GM18909 (cell line): ENCODE measurements around the gene PDSS1.
A peak's percentile ranks its signal among the peaks of the same experiment; 100 is the strongest.

Source experiments
- ATAC-seq: cut with Tn5 transposase; IDR thresholded peaks from one replicate; pipeline ENCODE4 v1.9.1; 2021; ENCODE audit warnings: mild to moderate bottlenecking; ENCODE audit not compliant: unreplicated experiment, poor library complexity

Gene PDSS1

DNA sequence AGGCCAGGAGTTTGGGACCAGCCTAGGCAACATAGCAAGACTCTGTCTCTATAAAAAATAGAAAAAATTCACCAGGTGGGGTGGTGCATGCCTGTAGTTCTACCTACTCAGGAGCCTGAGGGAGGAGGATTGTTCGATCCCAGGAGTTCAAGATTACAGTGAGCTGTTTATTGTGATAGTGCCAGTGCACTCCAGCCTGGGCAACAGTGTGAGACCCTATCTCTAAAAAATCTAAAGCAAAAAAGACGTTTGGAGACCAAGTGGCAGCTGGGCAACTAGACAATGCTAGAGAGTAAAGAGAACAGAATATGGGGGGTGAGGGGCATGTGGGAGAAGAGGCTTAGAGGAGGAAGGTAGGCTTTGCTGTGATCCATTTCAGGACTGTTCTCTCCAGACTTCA lies 1.4 kb downstream of the PDSS1 start:
- ATAC-seq = no peak

DNA sequence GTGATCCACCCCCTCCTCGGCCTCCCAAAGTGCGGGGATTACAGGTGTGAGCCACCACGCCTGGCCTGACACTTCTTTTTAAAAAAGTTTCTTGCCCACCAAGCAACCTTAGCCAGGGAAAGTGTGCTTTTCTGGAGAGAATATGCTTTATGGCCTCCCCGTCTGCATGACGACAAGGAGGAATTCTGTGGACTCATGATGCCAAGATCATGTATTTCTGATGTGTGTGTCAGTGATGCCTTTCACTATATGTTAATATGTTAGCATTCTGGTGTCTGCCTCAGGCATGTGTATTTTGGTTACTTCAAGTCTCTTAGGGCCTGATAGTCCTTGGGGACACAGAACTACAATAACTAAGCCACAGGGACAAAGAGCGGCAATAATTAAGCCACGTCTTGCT lies 2.1 kb downstream of the PDSS1 start:
- no peak for ATAC-seq

DNA sequence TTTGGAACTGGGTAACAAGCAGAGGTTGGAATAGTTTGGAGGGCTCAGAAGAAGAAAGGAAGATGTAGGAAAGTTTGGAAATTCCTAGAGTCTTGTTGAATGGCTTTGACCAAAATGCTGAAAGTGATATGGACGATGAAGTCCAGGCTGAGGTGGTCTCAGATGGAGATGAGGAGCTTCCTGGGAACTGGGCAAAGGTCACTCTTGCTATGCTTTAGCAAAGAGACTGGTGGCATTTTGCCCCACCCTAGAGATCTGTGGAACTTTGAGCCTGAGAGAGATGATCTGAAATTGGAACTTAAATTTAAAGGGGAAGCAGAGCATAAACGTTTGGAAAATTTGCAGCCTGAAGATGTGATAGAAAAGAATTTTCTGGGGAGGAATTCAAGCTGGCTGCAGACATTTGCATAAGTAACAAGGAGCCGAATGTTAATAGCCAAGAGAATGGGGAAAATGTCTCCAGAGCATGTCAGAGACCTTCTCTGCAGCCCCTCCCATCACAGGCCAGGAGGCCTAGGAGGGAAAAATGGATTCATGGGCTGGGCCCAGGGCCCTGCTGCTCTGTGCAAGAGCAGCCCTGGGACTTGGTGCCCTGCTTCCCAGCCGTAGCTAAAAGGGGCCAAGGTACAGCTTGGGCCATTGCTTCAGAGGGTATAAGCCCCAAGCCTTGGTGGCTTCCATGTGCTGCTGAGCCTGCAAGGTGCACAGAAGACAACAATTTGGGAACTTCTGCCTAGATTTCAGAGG lies 3.6 kb downstream of the PDSS1 start:
- ATAC-seq = no peak

DNA sequence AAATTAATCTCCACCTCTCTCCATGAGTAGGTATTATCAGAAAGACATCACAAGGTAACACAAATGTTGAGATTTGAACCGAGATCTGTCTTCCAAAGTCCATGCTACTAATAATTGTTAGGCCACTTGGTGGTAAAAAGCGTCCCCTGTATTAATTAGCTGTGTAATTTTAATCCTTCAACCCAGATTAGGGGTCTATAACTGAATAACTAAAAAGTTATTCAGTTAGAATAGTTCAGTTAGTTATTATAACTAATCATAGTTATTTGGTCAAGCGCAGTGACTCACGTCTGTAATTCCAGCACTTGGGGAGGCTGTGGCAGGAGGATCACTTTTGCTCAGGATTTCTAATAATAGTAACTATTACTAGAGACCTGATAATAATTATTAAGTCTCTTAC lies 5.6 kb downstream of the PDSS1 start:
- ATAC-seq = no peak

DNA sequence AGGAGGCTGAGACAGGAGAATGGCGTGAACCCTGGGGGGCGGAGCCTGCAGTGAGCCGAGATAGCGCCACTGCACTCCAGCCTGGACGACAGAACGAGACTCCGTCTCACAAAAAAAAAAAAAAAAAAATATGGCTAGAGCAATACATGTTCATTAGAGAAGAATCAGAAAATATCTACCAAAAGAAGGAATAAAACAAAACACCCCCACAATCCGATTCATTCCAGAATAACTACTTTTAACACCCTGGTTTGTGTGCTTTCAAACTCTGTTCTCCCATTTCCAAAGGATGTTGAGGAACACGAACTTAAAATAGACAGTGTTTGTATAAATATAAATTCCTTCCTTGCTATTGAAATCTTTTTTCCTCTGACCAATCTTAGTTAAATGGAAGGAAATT lies 6.5 kb downstream of the PDSS1 start:
- ATAC-seq = no peak

- no peak for ATAC-seq
Observed at GRCh38 chr10:26706206-26706605, 8.7 kb downstream of the PDSS1 start.

- no peak for ATAC-seq
Observed at GRCh38 chr10:26706936-26707335, 9.4 kb downstream of the PDSS1 start.

- no peak for ATAC-seq
Observed at GRCh38 chr10:26711324-26711723, 13.8 kb downstream of the PDSS1 start.

DNA sequence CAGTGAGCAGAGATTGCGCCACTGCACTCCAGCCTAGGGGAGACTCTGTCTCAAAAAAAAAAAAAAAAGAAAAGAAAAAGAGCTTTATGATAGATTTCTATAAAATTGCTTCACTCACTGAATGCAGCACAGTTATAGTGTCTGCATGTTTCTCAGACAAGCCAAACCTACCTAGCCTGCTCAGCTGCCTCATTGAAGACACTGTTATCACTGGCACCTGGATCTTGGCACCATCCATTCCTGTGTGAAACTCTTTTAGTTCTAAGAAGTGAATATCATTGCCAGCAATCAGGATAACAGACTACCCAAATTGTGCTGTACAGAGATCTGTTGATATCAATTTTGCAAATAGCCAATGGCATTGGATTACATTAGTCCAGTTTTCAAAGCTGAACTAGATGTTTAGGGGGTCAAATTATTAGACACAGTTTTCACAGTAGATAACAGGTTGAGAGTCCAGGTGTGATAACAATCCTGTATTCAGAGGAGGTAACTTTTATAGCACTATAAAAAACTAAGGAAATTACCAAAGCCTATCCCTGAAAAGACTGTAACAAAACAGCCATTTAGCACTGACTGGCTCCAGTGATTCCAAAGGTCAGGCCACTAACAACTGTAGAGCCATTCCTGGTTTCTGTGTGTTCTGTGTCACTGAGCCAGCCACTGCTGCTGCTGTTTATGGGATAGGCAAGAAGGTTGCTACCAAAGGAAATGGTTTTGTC lies 17.1 kb downstream of the PDSS1 start:
- no peak for ATAC-seq

- no peak for ATAC-seq
Observed at GRCh38 chr10:26715137-26715487, 17.6 kb downstream of the PDSS1 start.

DNA sequence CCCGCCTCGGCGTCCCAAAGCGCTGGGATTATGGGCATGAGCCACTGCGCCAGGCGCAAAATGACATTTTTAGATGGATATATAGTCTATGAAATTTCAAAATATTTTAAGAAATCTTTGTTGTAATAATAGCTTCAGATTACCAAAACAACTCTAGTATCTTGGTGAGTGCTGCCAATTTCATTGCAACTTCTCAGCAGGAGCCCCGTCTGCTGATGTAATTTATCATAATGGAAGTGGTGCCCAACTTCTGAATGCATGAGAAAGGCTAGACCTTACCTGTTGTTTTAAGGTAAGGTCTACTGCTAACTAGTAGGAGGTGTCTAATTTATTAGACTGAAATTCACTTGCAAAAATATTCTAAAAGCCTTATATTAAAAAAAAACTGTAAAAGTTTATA lies 20.0 kb downstream of the PDSS1 start:
- ATAC-seq = no peak

GRCh38 chr10:26721561-26721960 lies 24.1 kb downstream of the PDSS1 start:
- ATAC-seq = no peak

DNA sequence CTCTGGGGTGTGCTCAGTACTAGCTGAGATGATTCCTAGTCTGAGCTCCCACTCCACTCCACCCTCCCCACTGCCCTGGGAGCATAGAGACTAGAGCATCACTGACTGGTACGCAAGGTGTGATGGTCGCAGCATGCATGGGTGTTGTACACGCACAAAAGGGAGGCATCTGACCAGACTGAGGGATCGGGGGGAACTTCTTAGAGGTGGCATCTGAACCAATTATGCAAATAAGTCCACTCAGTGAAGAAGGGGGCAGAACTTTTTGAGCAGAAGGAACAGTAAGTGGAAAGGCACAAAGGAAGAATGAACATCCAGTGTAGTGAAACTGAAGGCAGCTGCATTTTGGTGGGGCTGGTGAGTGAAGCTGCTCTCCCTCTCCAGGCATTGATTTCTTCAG lies 25.5 kb downstream of the PDSS1 start:
- ATAC-seq = no peak

GRCh38 chr10:26725837-26726727 lies 28.6 kb downstream of the PDSS1 start:
- peak; percentile 47 for ATAC-seq

GRCh38 chr10:26727005-26727404 lies 29.5 kb downstream of the PDSS1 start:
- ATAC-seq = no peak

DNA sequence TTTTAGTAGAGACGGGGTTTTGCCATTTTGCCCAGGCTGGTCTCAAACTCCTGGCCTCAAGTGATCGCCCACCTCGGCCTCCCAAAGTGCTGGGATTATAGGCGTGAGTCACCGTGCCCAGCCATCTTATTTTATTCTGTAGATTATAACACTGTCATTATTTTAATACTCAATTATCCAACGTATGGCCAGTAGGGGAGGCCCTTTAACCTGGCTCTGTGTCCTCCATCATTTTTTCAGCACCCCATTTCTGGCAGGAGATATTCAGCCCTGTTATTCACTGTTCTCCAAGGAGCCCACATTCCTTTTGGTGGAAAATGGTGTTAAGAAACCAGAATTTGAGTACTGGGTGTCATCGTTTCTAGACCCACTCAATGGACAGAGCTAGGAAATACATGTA lies 31.5 kb downstream of the PDSS1 start:
- no peak for ATAC-seq

DNA sequence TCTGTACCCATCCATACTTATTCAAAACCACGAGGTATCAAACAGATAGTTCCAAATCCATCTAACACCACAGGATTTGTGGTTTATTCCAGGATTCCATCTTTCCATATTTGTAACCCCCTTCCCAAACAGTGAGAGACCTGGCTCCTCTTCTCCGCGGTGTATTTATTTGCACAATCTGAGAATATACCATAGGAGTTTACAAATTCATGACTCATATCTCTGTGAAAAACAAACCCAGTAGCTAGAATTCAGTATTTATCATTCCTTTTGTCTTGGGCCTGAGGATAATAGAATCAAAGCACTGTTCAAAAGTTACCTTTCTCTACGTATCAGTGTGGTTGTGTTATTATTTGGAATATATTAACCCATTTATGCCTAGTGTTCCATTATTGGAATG lies 31.9 kb downstream of the PDSS1 start:
- no peak for ATAC-seq

DNA sequence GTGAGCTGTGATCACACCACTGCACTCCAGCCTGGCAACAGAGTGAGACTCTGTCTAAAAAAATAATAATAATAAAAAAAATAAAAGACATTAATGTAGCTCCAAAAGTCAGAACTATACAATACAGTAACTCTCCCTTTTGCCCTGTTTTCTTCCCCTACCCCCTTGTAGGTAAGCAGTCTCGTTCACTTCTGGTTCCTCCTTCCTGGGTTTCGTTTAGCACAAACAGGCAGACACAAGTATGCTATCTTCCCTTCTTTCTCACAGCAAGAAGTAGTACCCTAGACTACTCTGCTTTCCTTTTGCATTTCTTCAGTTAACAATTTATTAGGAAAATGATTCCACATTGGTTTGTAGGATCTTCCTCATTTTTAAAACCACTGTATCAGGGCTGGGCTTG lies 33.1 kb downstream of the PDSS1 start:
- ATAC-seq = no peak

GRCh38 chr10:26733750-26734568 lies 36.5 kb downstream of the PDSS1 start:
- no peak for ATAC-seq

DNA sequence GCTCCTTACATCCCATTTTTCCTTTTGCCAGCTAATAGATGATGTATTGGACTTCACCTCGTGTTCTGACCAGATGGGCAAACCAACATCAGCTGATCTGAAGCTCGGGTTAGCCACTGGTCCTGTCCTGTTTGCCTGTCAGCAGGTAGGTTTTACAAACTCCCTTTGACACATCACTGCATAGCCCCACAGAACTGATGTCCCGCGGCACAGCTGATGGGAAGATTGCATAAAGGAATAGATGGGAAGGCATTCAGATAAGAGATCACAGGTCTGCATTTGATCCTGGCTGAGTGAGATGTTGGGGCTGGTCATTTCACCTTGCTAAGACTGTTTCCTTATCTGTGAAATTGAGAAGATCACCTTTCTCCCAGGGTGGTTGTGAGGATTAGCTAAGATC lies 37.9 kb downstream of the PDSS1 start:
- ATAC-seq = no peak
